ENCODE results near the gene REEP1.

DNA sequence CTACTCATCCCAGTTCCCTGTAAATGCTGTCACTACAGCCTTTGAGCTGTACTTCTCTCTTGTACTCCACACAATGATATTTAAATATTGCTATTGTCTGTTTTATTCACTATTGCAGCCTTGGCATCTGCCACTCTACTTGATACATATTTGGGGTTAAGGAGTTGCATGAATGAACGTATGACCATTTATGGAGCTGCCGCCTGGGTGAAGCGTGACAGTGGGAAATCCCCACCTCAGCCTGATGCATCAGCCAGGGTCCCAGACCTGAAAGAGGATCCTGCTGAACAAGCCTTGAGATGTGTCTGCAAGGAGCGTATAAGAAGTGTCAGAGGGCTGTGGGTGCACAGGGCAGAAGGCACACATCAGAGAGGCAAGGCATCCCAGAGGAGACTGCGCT, 99.1 kb downstream of the REEP1 start:
- no peak for TF ChIP-seq GATA2 (IDR thresholded peaks at IDR 0.05; ENCODE audit: low read depth, low read length)
- no peak for TF ChIP-seq GATA3 (IDR thresholded peaks at IDR 0.05; ENCODE audit: low read depth, low read length)

Data from SH-SY5Y (cell line).